CD4-positive, alpha-beta memory T cell (primary cell): ENCODE results near the gene LPCAT2. TPM values are rescaled to one million over a fixed set of nuclear protein-coding genes. Genes with fewer than 3 reads are reported as not detected.
"Not testable (repeated sequence)": the region's sequence is repeated elsewhere in the genome, so short reads cannot be mapped to it uniquely, and the experiment has no call there.

Experiments used
- CTCF ChIA-PET: fragments of 350-600 bp; sonication (Branson Sonifier 250); formaldehyde crosslinking; loops from one replicate; lab custom pipeline; 2021; ENCODE audit warnings: inconsistent platforms; ENCODE audit not compliant: partially characterized antibody; lab: Charles Lee
- POLR2A ChIA-PET: fragments of 350-600 bp; sonication (Branson Sonifier 250); formaldehyde crosslinking; loops from one replicate; lab custom pipeline; 2021; ENCODE audit not compliant: partially characterized antibody; lab: Charles Lee
- DNase-seq, 5 donors: peaks; one replicate each; pipeline versions ENCODE4 v3.0.0 to v3.0.0-alpha.2; 2020 to 2022; ENCODE audit warnings: mixed read lengths in 1 of 5
- H3K27ac ChIP-seq: one replicate; pipeline ENCODE4 v1.7.0; 2013; ENCODE audit warnings: low read depth, low read length
- H3K27me3 ChIP-seq: 2 replicates; pipeline ENCODE4 v1.7.0; 2013; ENCODE audit warnings: mild to moderate bottlenecking, low read length, moderate library complexity; ENCODE audit not compliant: insufficient read depth
- H3K36me3 ChIP-seq: 2 replicates; pipeline ENCODE4 v1.7.0; 2013; ENCODE audit warnings: mild to moderate bottlenecking, low read length, moderate library complexity; ENCODE audit not compliant: insufficient read depth
- H3K4me1 ChIP-seq: 2 replicates; pipeline ENCODE4 v1.7.0; 2013; ENCODE audit warnings: mild to moderate bottlenecking, low read length, moderate library complexity; ENCODE audit not compliant: insufficient read depth
- H3K4me3 ChIP-seq, 2 donors: one replicate each; pipeline ENCODE4 v1.7.0; 2013; ENCODE audit warnings: low read length in 2 of 2, mild to moderate bottlenecking in 1 of 2
- H3K9me3 ChIP-seq, 2 donors: one replicate each; pipeline ENCODE4 v1.7.0; 2013; ENCODE audit warnings: low read length in 2 of 2, control low read depth in 1 of 2; ENCODE audit not compliant: control insufficient read depth in 1 of 2
- H3K27ac Mint-ChIP-seq, 7 donors: one replicate each; pipeline ENCODE4 v1.8.0; 2020 to 2021; ENCODE audit warnings: mixed read lengths in 7 of 7, mild to moderate bottlenecking in 6 of 7, inconsistent platforms in 3 of 7, moderate library complexity in 3 of 7
- H3K27me3 Mint-ChIP-seq, 2 donors: one replicate each; pipeline ENCODE4 v1.8.0; 2020 to 2021; ENCODE audit warnings: mixed read lengths in 2 of 2
- H3K36me3 Mint-ChIP-seq, 2 donors: one replicate each; pipeline ENCODE4 v1.8.0; 2020 to 2021; ENCODE audit warnings: mixed read lengths in 2 of 2, inconsistent platforms in 1 of 2, mild to moderate bottlenecking in 1 of 2
- H3K4me1 Mint-ChIP-seq, 4 donors: one replicate each; pipeline ENCODE4 v1.8.0; 2020 to 2021; ENCODE audit warnings: mixed read lengths in 4 of 4, mild to moderate bottlenecking in 1 of 4
- H3K4me3 Mint-ChIP-seq, 8 donors: one replicate each; pipeline ENCODE4 v1.8.0; 2020 to 2021; ENCODE audit warnings: mixed read lengths in 8 of 8, mild to moderate bottlenecking in 7 of 8, moderate library complexity in 6 of 8, inconsistent platforms in 3 of 8
- H3K9me3 Mint-ChIP-seq, 8 donors: one replicate each; pipeline ENCODE4 v1.8.0; 2020 to 2021; ENCODE audit warnings: mixed read lengths in 8 of 8, mild to moderate bottlenecking in 5 of 8, inconsistent platforms in 3 of 8, moderate library complexity in 1 of 8
- intact Hi-C: fragments of 100-400 bp; cut with micrococcal nuclease; formaldehyde crosslinking; loops from one replicate; pipeline ENCODE4 v1.15.1; 2023
- polyA plus RNA-seq, 2 donors: library from polyadenylated mRNA; unstranded; fragments of 300-500 nt; fragmentation: Illumina TruSeq; gene quantifications; one replicate each; pipeline ENCODE4 v1.2.3, GENCODE V29; 2021
- total RNA-seq, 2 experiments: library from RNA; stranded (reverse); gene quantifications; one replicate each; pipeline ENCODE4 v1.2.3, GENCODE V29; 2021

Gene LPCAT2
- total and polyA plus RNA-seq, 4 experiments from 2014 or later: 0.47 to 0.76 TPM; not detected in 2

DNA sequence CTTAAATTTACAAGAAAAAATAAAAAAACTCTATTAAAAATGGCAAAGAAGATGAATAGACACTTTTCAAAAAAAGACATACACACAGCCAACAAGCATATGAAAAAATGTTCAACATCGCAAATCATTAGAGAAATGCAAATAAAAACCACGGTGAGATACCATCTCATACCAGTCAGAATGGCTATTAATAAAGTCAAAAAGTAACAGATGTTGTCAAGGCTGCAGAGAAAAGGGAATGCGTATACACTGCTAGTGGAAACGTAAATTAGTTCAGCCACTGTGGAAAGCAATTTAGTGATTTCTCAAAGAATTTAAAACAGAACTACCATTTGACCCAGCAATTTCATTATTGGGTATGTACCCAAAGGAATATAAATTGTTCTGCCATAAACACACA lies 89.1 kb downstream of the LPCAT2 start:
- Mint-ChIP-seq H3K27me3 (peaks cover 11 to 15% of the 10 kb centered on the region in 2 donors), H3K4me3 (no peak overlapping the region), H3K9me3 (peaks cover 0 to 3% (median 0%) of the 10 kb centered on the region in 8 donors), H3K27ac (no peak overlapping the region), H3K36me3 (no peaks in the 10 kb centered on the region), H3K4me1 (no peaks in the 10 kb centered on the region)
- Histone ChIP-seq H3K4me1 (no peaks in the 10 kb centered on the region), H3K27me3 (peaks cover 5% of the 10 kb centered on the region), H3K4me3 (no peak overlapping the region), H3K36me3 (no peaks in the 10 kb centered on the region), H3K27ac (no peak overlapping the region), H3K9me3 (no peaks in the 10 kb centered on the region)
- CTCF ChIA-PET: no interaction called here
- no peak for DNase-seq
- POLR2A ChIA-PET: no interaction called here
- intact Hi-C loops: no loop called here

GRCh38 chr16:55605754-55606336 lies 97.0 kb downstream of the LPCAT2 start:
- H3K4me3 ChIP-seq: no peak overlapping the region
- intact Hi-C loops: no loop called here
- H3K9me3 ChIP-seq: no peaks in the 10 kb centered on the region
- H3K27ac Mint-ChIP-seq: no peak overlapping the region
- no peaks in the 10 kb centered on the region for H3K4me1 ChIP-seq
- H3K4me1 Mint-ChIP-seq: no peaks in the 10 kb centered on the region
- no peak overlapping the region for H3K4me3 Mint-ChIP-seq
- ChIA-PET POLR2A (no interaction called here), CTCF (no interaction called here)
- no peaks in the 10 kb centered on the region for H3K27me3 ChIP-seq
- H3K27ac ChIP-seq: no peak overlapping the region
- no peaks in the 10 kb centered on the region for H3K36me3 Mint-ChIP-seq
- peaks cover 0 to 3% (median 0%) of the 10 kb centered on the region in 8 donors for H3K9me3 Mint-ChIP-seq
- H3K36me3 ChIP-seq: no peaks in the 10 kb centered on the region
- DNase-seq: no peak
- peaks cover 2 to 3% of the 10 kb centered on the region in 2 donors for H3K27me3 Mint-ChIP-seq

DNA sequence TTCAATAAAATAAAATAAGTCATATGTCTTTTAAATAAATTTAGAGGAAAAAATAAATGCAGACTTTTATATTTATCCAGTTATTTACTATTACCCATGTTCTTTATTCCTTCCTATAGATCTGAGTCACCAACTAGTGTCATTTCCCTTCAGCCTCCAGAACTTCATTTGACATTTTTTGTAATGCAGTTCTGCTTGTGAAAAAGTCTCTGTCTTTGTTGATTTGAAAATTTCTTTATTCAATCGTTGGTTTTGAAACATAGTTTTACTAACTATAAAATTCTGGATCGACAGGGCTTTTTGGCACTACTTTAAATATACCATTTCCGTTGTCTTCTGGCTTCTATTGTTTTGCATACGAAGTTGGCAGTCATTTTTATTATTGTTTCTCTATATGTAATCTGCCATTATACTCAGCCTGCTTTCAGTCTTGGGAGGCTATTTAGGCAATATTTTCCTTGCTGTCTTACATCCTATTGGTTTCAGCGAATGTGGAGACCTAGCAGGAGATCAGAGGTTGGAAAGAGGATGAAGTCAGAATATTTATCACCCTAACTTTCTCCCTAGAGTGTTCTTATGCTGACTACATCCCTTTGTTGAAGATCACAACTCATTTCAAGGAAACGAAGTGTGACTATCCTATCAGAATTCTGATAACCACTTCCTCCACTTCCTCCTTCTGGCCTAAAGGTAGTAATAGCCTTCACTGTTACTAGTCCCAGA lies 104.9 kb downstream of the LPCAT2 start:
- H3K9me3 Mint-ChIP-seq: peaks cover 0 to 9% (median 3%) of the 10 kb centered on the region in 8 donors
- no peak overlapping the region for H3K27ac Mint-ChIP-seq
- H3K36me3 Mint-ChIP-seq: no peaks in the 10 kb centered on the region
- H3K27me3 Mint-ChIP-seq: peaks cover 9 to 21% of the 10 kb centered on the region in 2 donors
- peaks cover 0 to 4% (median 0%) of the 10 kb centered on the region in 4 donors for H3K4me1 Mint-ChIP-seq
- DNase-seq: no peak
- intact Hi-C loops: no loop called here
- H3K27ac ChIP-seq: no peak overlapping the region
- no peaks in the 10 kb centered on the region for H3K9me3 ChIP-seq
- ChIA-PET POLR2A (no interaction called here), CTCF (no interaction called here)
- no peak overlapping the region for H3K4me3 ChIP-seq
- peaks cover 4% of the 10 kb centered on the region for H3K27me3 ChIP-seq
- H3K4me3 Mint-ChIP-seq: no peak overlapping the region
- no peaks in the 10 kb centered on the region for H3K4me1 ChIP-seq
- no peaks in the 10 kb centered on the region for H3K36me3 ChIP-seq

- ChIA-PET CTCF (no interaction called here), POLR2A (no interaction called here)
- Histone ChIP-seq H3K4me1 (no peaks in the 10 kb centered on the region), H3K36me3 (no peaks in the 10 kb centered on the region), H3K9me3 (no peaks in the 10 kb centered on the region), H3K4me3 (no peak overlapping the region), H3K27ac (no peak overlapping the region), H3K27me3 (peaks cover 4% of the 10 kb centered on the region)
- Mint-ChIP-seq H3K4me1 (peaks cover 0 to 4% (median 0%) of the 10 kb centered on the region in 4 donors), H3K27ac (no peak overlapping the region), H3K27me3 (peaks cover 9 to 21% of the 10 kb centered on the region in 2 donors), H3K4me3 (no peak overlapping the region), H3K9me3 (peaks cover 0 to 9% (median 3%) of the 10 kb centered on the region in 8 donors), H3K36me3 (no peaks in the 10 kb centered on the region)
- DNase-seq: no peak
- intact Hi-C loops: no loop called here
These were observed 106.2 kb downstream of the LPCAT2 start for GRCh38 chr16:55615071-55615470.

DNA sequence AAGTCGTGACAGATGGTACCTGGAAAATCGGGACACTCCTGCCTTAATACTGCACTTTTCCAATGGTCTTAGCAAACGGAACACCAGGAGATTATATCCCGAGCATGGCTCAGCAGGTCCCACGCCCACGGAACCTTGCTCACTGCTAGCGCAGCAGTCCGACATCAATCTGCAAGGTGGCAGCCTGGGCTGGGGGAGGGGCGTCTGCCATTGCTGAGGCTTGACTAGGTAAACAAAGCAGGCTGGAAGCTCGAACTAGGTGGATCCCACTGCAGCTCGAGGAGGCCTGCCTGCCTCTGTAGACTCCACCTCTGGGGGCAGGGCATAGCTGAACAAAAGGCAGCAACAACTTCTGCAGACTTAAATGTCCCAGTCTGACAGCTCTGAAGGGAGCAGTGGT lies 106.8 kb downstream of the LPCAT2 start:
- CTCF ChIA-PET, H3K4me3 Mint-ChIP-seq, H3K4me3 ChIP-seq, H3K27ac ChIP-seq, intact Hi-C loops, H3K4me1 Mint-ChIP-seq, DNase-seq, H3K27me3 ChIP-seq, H3K36me3 ChIP-seq, H3K4me1 ChIP-seq, H3K27ac Mint-ChIP-seq, H3K9me3 Mint-ChIP-seq, H3K36me3 Mint-ChIP-seq, H3K9me3 ChIP-seq, POLR2A ChIA-PET: not testable (repeated sequence)
- H3K27me3 Mint-ChIP-seq: peaks cover 7 to 20% of the 10 kb centered on the region in 2 donors

DNA sequence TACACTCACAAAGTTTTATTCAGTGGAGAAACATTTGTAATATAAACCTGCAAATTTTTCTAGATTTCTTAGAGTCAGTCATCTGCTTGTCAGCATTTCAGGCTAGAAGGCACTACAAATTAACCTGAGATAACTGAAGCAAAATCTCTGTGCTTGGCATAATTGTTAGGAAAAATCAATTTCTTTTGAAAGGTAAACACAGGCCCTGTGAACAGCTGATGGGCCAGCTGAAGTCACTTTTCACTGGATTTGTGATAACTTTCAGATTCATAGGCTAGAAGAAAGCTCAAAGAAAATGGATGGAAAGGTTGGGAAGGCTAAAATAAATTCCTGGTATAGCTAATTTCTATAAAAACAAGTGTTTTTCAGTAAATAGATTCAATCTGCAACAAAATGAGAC lies 112.9 kb downstream of the LPCAT2 start:
- CTCF ChIA-PET: no interaction called here
- Histone ChIP-seq H3K27me3 (no peaks in the 10 kb centered on the region), H3K9me3 (no peaks in the 10 kb centered on the region), H3K4me1 (no peaks in the 10 kb centered on the region), H3K36me3 (no peaks in the 10 kb centered on the region), H3K4me3 (no peak overlapping the region), H3K27ac (no peak overlapping the region)
- H3K36me3 Mint-ChIP-seq: no peaks in the 10 kb centered on the region
- H3K27ac Mint-ChIP-seq: no peak overlapping the region
- peaks cover 0 to 2% (median 0%) of the 10 kb centered on the region in 4 donors for H3K4me1 Mint-ChIP-seq
- DNase-seq: no peak
- H3K27me3 Mint-ChIP-seq: peaks cover 2% of the 10 kb centered on the region in 2 donors
- H3K9me3 Mint-ChIP-seq: peaks cover 0 to 2% (median 0%) of the 10 kb centered on the region in 8 donors
- intact Hi-C loops: no loop called here
- no peak overlapping the region for H3K4me3 Mint-ChIP-seq
- POLR2A ChIA-PET: no interaction called here

GRCh38 chr16:55622272-55622671 lies 113.4 kb downstream of the LPCAT2 start:
- no peak overlapping the region for H3K27ac Mint-ChIP-seq
- no peak for DNase-seq
- Histone ChIP-seq H3K9me3 (no peaks in the 10 kb centered on the region), H3K4me3 (no peak overlapping the region), H3K4me1 (no peaks in the 10 kb centered on the region), H3K36me3 (no peaks in the 10 kb centered on the region), H3K27ac (no peak overlapping the region), H3K27me3 (no peaks in the 10 kb centered on the region)
- H3K4me3 Mint-ChIP-seq: no peak overlapping the region
- H3K4me1 Mint-ChIP-seq: peaks cover 0 to 2% (median 0%) of the 10 kb centered on the region in 4 donors
- peaks cover 2 to 4% of the 10 kb centered on the region in 2 donors for H3K27me3 Mint-ChIP-seq
- POLR2A ChIA-PET: no interaction called here
- CTCF ChIA-PET: no interaction called here
- intact Hi-C loops: no loop called here
- no peaks in the 10 kb centered on the region for H3K36me3 Mint-ChIP-seq
- H3K9me3 Mint-ChIP-seq: no peaks in the 10 kb centered on the region
